Loucy (cell line): Measurements from ENCODE around the gene SPEF1.

Source experiments
- H2AFZ ChIP-seq: fragments of 200-600 bp; sonication (generic); 2 replicates; pipeline ENCODE4 v1.6.0; 2016; ENCODE audit warnings: antibody characterized with exemption, mild to moderate bottlenecking, low read length, moderate library complexity
- H3F3A ChIP-seq: fragments of 200-600 bp; 2 replicates; pipeline ENCODE4 v1.6.0; 2016; ENCODE audit warnings: antibody characterized with exemption, low read depth, mild to moderate bottlenecking
- H3K27me3 ChIP-seq: fragments of 200-600 bp; sonication (generic); 2 replicates; pipeline ENCODE4 v1.6.1; 2014; ENCODE audit warnings: low read length, mild to moderate bottlenecking; ENCODE audit not compliant: insufficient read depth, poor library complexity, severe bottlenecking
- H3K36me3 ChIP-seq: fragments of 200-600 bp; sonication (generic); 2 replicates; pipeline ENCODE4 v1.6.1; 2016; ENCODE audit warnings: low read length; ENCODE audit not compliant: insufficient read depth
- H3K4me1 ChIP-seq: fragments of 200-600 bp; sonication (generic); 2 replicates; pipeline ENCODE4 v1.5.1; 2014; ENCODE audit warnings: low read length, mild to moderate bottlenecking; ENCODE audit not compliant: insufficient read depth, poor library complexity, severe bottlenecking
- H3K4me2 ChIP-seq: fragments of 200-600 bp; sonication (generic); 2 replicates; pipeline ENCODE4 v1.6.0; 2014; ENCODE audit warnings: antibody characterized with exemption, low read length, low read depth, mild to moderate bottlenecking; ENCODE audit not compliant: poor library complexity, severe bottlenecking
- H3K4me3 ChIP-seq: fragments of 200-600 bp; sonication (generic); 2 replicates; pipeline ENCODE4 v1.5.1; 2014; ENCODE audit warnings: low read length, mild to moderate bottlenecking, mixed read lengths; ENCODE audit not compliant: poor library complexity, severe bottlenecking
- H3K79me2 ChIP-seq: fragments of 200-600 bp; sonication (generic); 2 replicates; pipeline ENCODE4 v1.6.1; 2014; ENCODE audit warnings: low read length; ENCODE audit not compliant: insufficient read depth
- H3K9ac ChIP-seq: fragments of 200-600 bp; sonication (generic); 2 replicates; pipeline ENCODE4 v1.6.0; 2014; ENCODE audit warnings: mild to moderate bottlenecking, low read depth, low read length, moderate library complexity; ENCODE audit not compliant: poor library complexity, severe bottlenecking
- H3K9me2 ChIP-seq: fragments of 200-600 bp; sonication (generic); replicated peaks from 2 replicates; pipeline ENCODE4 v1.6.1; 2016; ENCODE audit warnings: low read depth, low read length, mixed read lengths
- H3K9me3 ChIP-seq: fragments of 200-600 bp; sonication (generic); 2 replicates; pipeline ENCODE4 v1.6.1; 2014; ENCODE audit warnings: mild to moderate bottlenecking, antibody characterized with exemption, low read length, low read depth; ENCODE audit not compliant: insufficient read depth
- H4K20me1 ChIP-seq: fragments of 200-600 bp; sonication (generic); 2 replicates; pipeline ENCODE4 v1.6.0; 2014; ENCODE audit warnings: antibody characterized with exemption, low read length, mild to moderate bottlenecking; ENCODE audit not compliant: insufficient read depth, poor library complexity, severe bottlenecking
- EZH2phosphoT487 ChIP-seq: fragments of 200-600 bp; IDR thresholded peaks from 2 replicates; pipeline ENCODE4 v1.6.1; 2018; ENCODE audit warnings: antibody characterized with exemption, mild to moderate bottlenecking, moderate library complexity, borderline replicate concordance
- TF ChIP-seq, protein P1 (sequence below): fragments of 200-600 bp; sonication (generic); conservative IDR thresholded peaks from 2 replicates; pipeline ENCODE4 v1.5.1; 2014; ENCODE audit warnings: mild to moderate bottlenecking, antibody characterized with exemption, low read length

SPEF1 gene

DNA sequence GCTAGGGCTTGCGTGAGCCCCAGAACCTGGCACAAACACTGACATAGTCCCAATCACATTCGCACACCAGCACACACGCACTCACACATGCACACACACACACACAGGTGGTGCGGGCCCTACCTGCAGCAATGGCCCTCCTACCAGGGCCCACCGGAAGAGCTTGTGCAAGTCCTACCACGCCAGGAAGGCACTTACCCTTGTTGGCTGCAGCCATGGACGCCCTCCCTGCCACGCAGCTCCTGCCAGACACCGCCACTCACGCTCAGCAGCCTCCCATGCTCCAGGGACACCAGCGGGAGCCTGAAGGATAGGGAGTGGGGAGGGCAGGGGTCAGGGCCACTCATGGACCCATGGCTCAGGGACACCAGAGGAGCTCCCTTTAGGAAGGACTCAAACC lies 21.4 kb downstream of the SPEF1 start:
- Histone ChIP-seq H3K9me3 (no peaks in the 10 kb centered on the region), H3K4me3 (no peak overlapping the region), H3K27me3 (no peaks in the 10 kb centered on the region), H3K4me2 (no peak overlapping the region), H2AFZ (no peak overlapping the region), H3K79me2 (no peaks in the 10 kb centered on the region), H3K9me2 (no peaks in the 10 kb centered on the region), H3K9ac (no peak overlapping the region), H3K4me1 (peaks cover 7% of the 10 kb centered on the region), H3F3A (no peaks in the 10 kb centered on the region), H4K20me1 (no peaks in the 10 kb centered on the region), H3K36me3 (peaks cover 8% of the 10 kb centered on the region; the same call in 1 of the 2 replicates)
- TF ChIP-seq, protein P1, sequence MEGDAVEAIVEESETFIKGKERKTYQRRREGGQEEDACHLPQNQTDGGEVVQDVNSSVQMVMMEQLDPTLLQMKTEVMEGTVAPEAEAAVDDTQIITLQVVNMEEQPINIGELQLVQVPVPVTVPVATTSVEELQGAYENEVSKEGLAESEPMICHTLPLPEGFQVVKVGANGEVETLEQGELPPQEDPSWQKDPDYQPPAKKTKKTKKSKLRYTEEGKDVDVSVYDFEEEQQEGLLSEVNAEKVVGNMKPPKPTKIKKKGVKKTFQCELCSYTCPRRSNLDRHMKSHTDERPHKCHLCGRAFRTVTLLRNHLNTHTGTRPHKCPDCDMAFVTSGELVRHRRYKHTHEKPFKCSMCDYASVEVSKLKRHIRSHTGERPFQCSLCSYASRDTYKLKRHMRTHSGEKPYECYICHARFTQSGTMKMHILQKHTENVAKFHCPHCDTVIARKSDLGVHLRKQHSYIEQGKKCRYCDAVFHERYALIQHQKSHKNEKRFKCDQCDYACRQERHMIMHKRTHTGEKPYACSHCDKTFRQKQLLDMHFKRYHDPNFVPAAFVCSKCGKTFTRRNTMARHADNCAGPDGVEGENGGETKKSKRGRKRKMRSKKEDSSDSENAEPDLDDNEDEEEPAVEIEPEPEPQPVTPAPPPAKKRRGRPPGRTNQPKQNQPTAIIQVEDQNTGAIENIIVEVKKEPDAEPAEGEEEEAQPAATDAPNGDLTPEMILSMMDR = no peak
- TF ChIP-seq EZH2phosphoT487 = no peak

DNA sequence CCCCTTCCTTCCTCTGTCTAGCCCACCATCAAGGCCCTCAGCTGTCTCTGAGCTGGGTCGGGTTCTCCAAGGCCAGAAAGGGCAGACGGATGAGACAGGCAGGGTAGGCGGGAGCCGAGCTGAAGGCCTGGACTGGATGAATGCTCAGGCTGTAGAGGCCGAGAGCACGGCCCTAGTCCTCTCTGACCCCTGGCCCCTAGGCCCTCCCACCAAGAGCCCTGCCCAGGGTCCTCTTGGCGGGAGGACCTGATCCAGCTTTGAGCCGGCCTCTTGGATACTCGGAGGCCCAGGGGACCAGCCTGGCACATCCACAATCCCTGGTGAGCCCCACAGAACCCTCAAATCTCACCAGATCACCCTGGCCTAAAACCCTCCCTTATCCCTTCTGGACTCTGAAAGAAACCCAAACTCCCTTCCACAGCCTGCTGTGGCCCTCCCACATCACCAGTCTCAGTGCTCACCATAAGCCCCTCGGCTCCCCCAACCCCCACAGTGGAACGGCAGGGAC lies 21.9 kb downstream of the SPEF1 start:
- Histone ChIP-seq H3K36me3 (peaks cover 8% of the 10 kb centered on the region; the same call in 1 of the 2 replicates), H3K79me2 (no peaks in the 10 kb centered on the region), H3K9me2 (no peaks in the 10 kb centered on the region), H3K4me3 (no peak overlapping the region), H3K4me2 (no peak overlapping the region), H3F3A (no peaks in the 10 kb centered on the region), H3K9me3 (no peaks in the 10 kb centered on the region), H4K20me1 (no peaks in the 10 kb centered on the region), H2AFZ (no peak overlapping the region), H3K4me1 (peaks cover 2% of the 10 kb centered on the region), H3K27me3 (no peaks in the 10 kb centered on the region), H3K9ac (no peak overlapping the region)
- TF ChIP-seq, protein P1 = no peak
- no peak for TF ChIP-seq EZH2phosphoT487

DNA sequence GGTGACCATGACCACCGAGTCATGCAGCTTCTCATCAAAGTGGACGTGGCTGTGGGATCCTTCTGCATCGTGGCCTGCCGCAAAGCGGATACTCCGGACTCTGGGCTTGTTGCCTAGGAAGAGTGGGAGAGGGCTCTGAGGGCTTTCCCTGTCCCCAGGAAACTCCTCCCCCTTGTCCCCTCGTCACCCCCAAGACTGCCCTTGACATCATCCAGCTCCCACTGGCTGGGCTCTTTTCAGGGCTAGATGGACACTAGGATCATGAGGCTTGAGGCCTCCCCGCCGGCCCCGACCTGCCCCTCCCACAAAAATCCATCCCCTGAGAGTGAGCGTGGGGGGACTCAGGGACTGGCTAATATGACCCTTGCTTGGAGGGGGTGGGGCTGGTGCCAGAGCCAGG lies 22.7 kb downstream of the SPEF1 start:
- no peaks in the 10 kb centered on the region for H3F3A ChIP-seq
- no peak for TF ChIP-seq EZH2phosphoT487
- TF ChIP-seq, protein P1 = no peak
- no peaks in the 10 kb centered on the region for H4K20me1 ChIP-seq
- H3K4me3 ChIP-seq = no peak overlapping the region
- no peak overlapping the region for H3K4me2 ChIP-seq
- no peak overlapping the region for H3K9ac ChIP-seq
- H3K36me3 ChIP-seq = peaks cover 8% of the 10 kb centered on the region; the same call in 1 of the 2 replicates
- no peaks in the 10 kb centered on the region for H3K4me1 ChIP-seq
- H3K27me3 ChIP-seq = no peaks in the 10 kb centered on the region
- no peaks in the 10 kb centered on the region for H3K9me3 ChIP-seq
- no peaks in the 10 kb centered on the region for H3K79me2 ChIP-seq
- no peaks in the 10 kb centered on the region for H3K9me2 ChIP-seq
- H2AFZ ChIP-seq = no peak overlapping the region
